PFSK-1 (cell line): ENCODE data around the gene SLC4A11.

Source experiments
- POLR2AphosphoS5 ChIP-seq: IDR thresholded peaks from 2 replicates; pipeline ENCODE4 v1.6.1; 2012; ENCODE audit warnings: low read depth, mild to moderate bottlenecking, control low read depth, low read length, moderate library complexity
- SIN3A ChIP-seq: IDR thresholded peaks from 2 replicates; pipeline ENCODE4 v1.6.1; 2012; ENCODE audit warnings: mild to moderate bottlenecking, low read length, moderate library complexity, borderline replicate concordance; ENCODE audit not compliant: insufficient read depth
- TAF1 ChIP-seq: IDR thresholded peaks from 2 replicates; pipeline ENCODE4 v1.6.1; 2012; ENCODE audit warnings: low read length, control low read depth, borderline replicate concordance; ENCODE audit not compliant: insufficient read depth

GRCh38 chr20:3226864-3227263 lies 12.1 kb downstream of the SLC4A11 start:
- no peak for TF ChIP-seq TAF1
- TF ChIP-seq SIN3A, result no peak
- no peak for TF ChIP-seq POLR2AphosphoS5
